Stomach (tissue), 4 donors: ENCODE data around the gene PAFAH1B1.

Source experiments
- CTCF ChIP-seq, 7 experiments: fragments of 450-650 bp in 4 of 7; fragments of 200-600 bp in 3 of 7; sonication (generic) in 3 of 7; IDR thresholded peaks; one replicate each; pipeline ENCODE4 v1.5.1; 2016 to 2019; ENCODE audit warnings: antibody characterized with exemption in 7 of 7, control low read depth in 2 of 7, mild to moderate bottlenecking in 1 of 7
- EP300 ChIP-seq: sonication (generic); formaldehyde crosslinking; IDR thresholded peaks from one replicate; pipeline ENCODE4 v1.6.1; 2017; ENCODE audit warnings: antibody characterized with exemption
- POLR2A ChIP-seq, 4 donors: fragments of 450-650 bp; IDR thresholded peaks; one replicate each; pipeline ENCODE4 v1.6.1; 2016; ENCODE audit warnings: antibody characterized with exemption in 4 of 4, control low read depth in 2 of 4, mild to moderate bottlenecking in 1 of 4, moderate library complexity in 1 of 4

GRCh38 chr17:2705888-2706795 is 112.7 kb downstream of the PAFAH1B1 start:
- TF ChIP-seq POLR2A (IDR thresholded peaks at IDR 0.05) (no peak), CTCF (IDR thresholded peaks at IDR 0.05) (no peak), EP300 (no peak)
